GM21381 (cell line): ENCODE measurements around the gene DNTT.
"Not testable (repeated sequence)": the region's sequence is repeated elsewhere in the genome, so short reads cannot be mapped to it uniquely, and the experiment has no call there.

Experiments
- ATAC-seq: cut with Tn5 transposase; IDR thresholded peaks from one replicate; pipeline ENCODE4 v1.9.1; 2021; ENCODE audit warnings: mild to moderate bottlenecking, moderate library complexity; ENCODE audit not compliant: unreplicated experiment

DNTT gene

GRCh38 chr10:96306516-96306915 is 2.3 kb downstream of the DNTT start:
- no peak for ATAC-seq

- ATAC-seq, result not testable (repeated sequence)
Measured at GRCh38 chr10:96308854-96309253, 4.6 kb downstream of the DNTT start.

- ATAC-seq, result no peak
Measured at GRCh38 chr10:96309628-96310320, 5.5 kb downstream of the DNTT start.

GRCh38 chr10:96310321-96310669 is 6.1 kb downstream of the DNTT start:
- no peak for ATAC-seq

GRCh38 chr10:96311180-96311715 is 7.0 kb downstream of the DNTT start:
- ATAC-seq, result no peak

GRCh38 chr10:96313344-96313743 is 9.1 kb downstream of the DNTT start:
- no peak for ATAC-seq

GRCh38 chr10:96317067-96317833 is 13.0 kb downstream of the DNTT start:
- no peak for ATAC-seq

- ATAC-seq, result no peak
Measured at GRCh38 chr10:96319754-96320474, 15.7 kb downstream of the DNTT start.

GRCh38 chr10:96321822-96322221 is 17.6 kb downstream of the DNTT start:
- ATAC-seq, result no peak

- no peak for ATAC-seq
Measured at GRCh38 chr10:96322275-96322674, 18.0 kb downstream of the DNTT start.

- no peak for ATAC-seq
Measured at GRCh38 chr10:96324447-96324846, 20.2 kb downstream of the DNTT start.

GRCh38 chr10:96325719-96326373 is 21.6 kb downstream of the DNTT start:
- peak; percentile 89 for ATAC-seq

GRCh38 chr10:96327462-96327861 is 23.2 kb downstream of the DNTT start:
- no peak for ATAC-seq

- ATAC-seq, result no peak
Measured at GRCh38 chr10:96333101-96333500, 28.9 kb downstream of the DNTT start.

GRCh38 chr10:96334616-96335526 is 30.6 kb downstream of the DNTT start:
- ATAC-seq, result no peak

- no peak for ATAC-seq
Measured at GRCh38 chr10:96337106-96337505, 32.9 kb downstream of the DNTT start.

GRCh38 chr10:96338279-96338925 is 34.2 kb downstream of the DNTT start:
- ATAC-seq, result no peak

- ATAC-seq, result no peak
Measured at GRCh38 chr10:96339383-96339782, 35.1 kb downstream of the DNTT start.
